Activated T-helper 17 cell treated with anti-CD3 and anti-CD28 coated beads, Interleukin-2, amount 50 U/mL, for 72 hours (primary cell): Measurements from ENCODE around the gene YJEFN3. TPM values are rescaled to one million over a fixed set of nuclear protein-coding genes. Genes with fewer than 3 reads are reported as not detected.

Experiments used
- ATAC-seq: fragments of 150-1000 bp; cut with Tn5 transposase; replicated peaks from 2 replicates; pipeline ENCODE4 v1.10.0; 2021; ENCODE audit warnings: mild to moderate bottlenecking, moderate library complexity
- H3K27ac Mint-ChIP-seq: one replicate; pipeline ENCODE4 v1.8.0; 2022; ENCODE audit warnings: mixed read lengths
- H3K27me3 Mint-ChIP-seq: one replicate; pipeline ENCODE4 v1.8.0; 2022; ENCODE audit warnings: mixed read lengths
- H3K36me3 Mint-ChIP-seq: one replicate; pipeline ENCODE4 v1.8.0; 2022; ENCODE audit warnings: low read depth, mild to moderate bottlenecking, mixed read lengths
- H3K4me1 Mint-ChIP-seq: one replicate; pipeline ENCODE4 v1.8.0; 2022; ENCODE audit warnings: mixed read lengths
- H3K4me3 Mint-ChIP-seq: one replicate; pipeline ENCODE4 v1.8.0; 2022; ENCODE audit warnings: mild to moderate bottlenecking, mixed read lengths
- H3K9me3 Mint-ChIP-seq: one replicate; pipeline ENCODE4 v1.8.0; 2022; ENCODE audit warnings: mixed read lengths
- total RNA-seq, 2 donors: library from RNA; stranded (reverse); gene quantifications; one replicate each; pipeline ENCODE4 v1.2.3, GENCODE V29; 2022

YJEFN3 gene
- total RNA-seq, 2 donors from 2014 or later = 6.7 to 10.3 TPM

GRCh38 chr19:19558636-19559035 lies 29.9 kb downstream of the YJEFN3 start:
- Mint-ChIP-seq H3K27me3 (no peaks in the 10 kb centered on the region), H3K4me3 (no peak overlapping the region), H3K9me3 (no peaks in the 10 kb centered on the region), H3K36me3 (peaks cover 51% of the 10 kb centered on the region), H3K27ac (peak overlapping the region; percentile 77), H3K4me1 (peaks cover 21% of the 10 kb centered on the region)
- no peak for ATAC-seq

- Mint-ChIP-seq H3K4me1 (peaks cover 16% of the 10 kb centered on the region), H3K27ac (no peak overlapping the region), H3K36me3 (peaks cover 64% of the 10 kb centered on the region), H3K4me3 (no peak overlapping the region), H3K27me3 (no peaks in the 10 kb centered on the region), H3K9me3 (no peaks in the 10 kb centered on the region)
- no peak for ATAC-seq
Measured at GRCh38 chr19:19559931-19560330, 31.2 kb downstream of the YJEFN3 start.

GRCh38 chr19:19561946-19562664 lies 33.4 kb downstream of the YJEFN3 start:
- ATAC-seq = no peak
- Mint-ChIP-seq H3K4me3 (no peak overlapping the region), H3K27ac (peak overlapping the region; percentile 46), H3K4me1 (peaks cover 16% of the 10 kb centered on the region), H3K9me3 (no peaks in the 10 kb centered on the region), H3K36me3 (peaks cover 83% of the 10 kb centered on the region), H3K27me3 (no peaks in the 10 kb centered on the region)

- Mint-ChIP-seq H3K27ac (peak overlapping the region; percentile 46), H3K4me3 (no peak overlapping the region), H3K9me3 (no peaks in the 10 kb centered on the region), H3K27me3 (no peaks in the 10 kb centered on the region), H3K4me1 (peaks cover 16% of the 10 kb centered on the region), H3K36me3 (peaks cover 90% of the 10 kb centered on the region)
- peak; percentile 83 for ATAC-seq
Measured at GRCh38 chr19:19562665-19563347, 34.1 kb downstream of the YJEFN3 start.

GRCh38 chr19:19563348-19563848 lies 34.7 kb downstream of the YJEFN3 start:
- no peaks in the 10 kb centered on the region for H3K27me3 Mint-ChIP-seq
- ATAC-seq = no peak
- H3K27ac Mint-ChIP-seq = no peak overlapping the region
- peaks cover 14% of the 10 kb centered on the region for H3K4me1 Mint-ChIP-seq
- H3K36me3 Mint-ChIP-seq = peaks cover 92% of the 10 kb centered on the region
- H3K9me3 Mint-ChIP-seq = no peaks in the 10 kb centered on the region
- no peak overlapping the region for H3K4me3 Mint-ChIP-seq

GRCh38 chr19:19566306-19566705 lies 37.6 kb downstream of the YJEFN3 start:
- no peaks in the 10 kb centered on the region for H3K9me3 Mint-ChIP-seq
- peaks cover 11% of the 10 kb centered on the region for H3K4me1 Mint-ChIP-seq
- H3K27me3 Mint-ChIP-seq = no peaks in the 10 kb centered on the region
- peaks cover 93% of the 10 kb centered on the region for H3K36me3 Mint-ChIP-seq
- ATAC-seq = no peak
- no peak overlapping the region for H3K27ac Mint-ChIP-seq
- H3K4me3 Mint-ChIP-seq = no peak overlapping the region

- Mint-ChIP-seq H3K4me1 (peaks cover 11% of the 10 kb centered on the region), H3K27me3 (no peaks in the 10 kb centered on the region), H3K27ac (peak overlapping the region; percentile 49), H3K9me3 (no peaks in the 10 kb centered on the region), H3K36me3 (peaks cover 87% of the 10 kb centered on the region), H3K4me3 (no peak overlapping the region)
- ATAC-seq = no peak
Measured at GRCh38 chr19:19567391-19567790, 38.7 kb downstream of the YJEFN3 start.

- Mint-ChIP-seq H3K9me3 (no peaks in the 10 kb centered on the region), H3K27ac (peak overlapping the region; percentile 88), H3K36me3 (peaks cover 80% of the 10 kb centered on the region), H3K4me3 (peak overlapping the region; percentile 44), H3K27me3 (no peaks in the 10 kb centered on the region), H3K4me1 (peaks cover 11% of the 10 kb centered on the region)
- peak; percentile 72 for ATAC-seq
Measured at GRCh38 chr19:19568802-19569756, 40.4 kb downstream of the YJEFN3 start.

GRCh38 chr19:19570571-19570970 lies 41.9 kb downstream of the YJEFN3 start:
- no peaks in the 10 kb centered on the region for H3K27me3 Mint-ChIP-seq
- no peak for ATAC-seq
- no peaks in the 10 kb centered on the region for H3K9me3 Mint-ChIP-seq
- H3K27ac Mint-ChIP-seq = peak overlapping the region; percentile 53
- H3K4me1 Mint-ChIP-seq = peaks cover 11% of the 10 kb centered on the region
- H3K36me3 Mint-ChIP-seq = peaks cover 66% of the 10 kb centered on the region
- H3K4me3 Mint-ChIP-seq = no peak overlapping the region

GRCh38 chr19:19571071-19571786 lies 42.5 kb downstream of the YJEFN3 start:
- Mint-ChIP-seq H3K9me3 (no peaks in the 10 kb centered on the region), H3K27ac (peak overlapping the region; percentile 53), H3K36me3 (peaks cover 66% of the 10 kb centered on the region), H3K27me3 (no peaks in the 10 kb centered on the region), H3K4me3 (no peak overlapping the region), H3K4me1 (peaks cover 11% of the 10 kb centered on the region)
- ATAC-seq = no peak

- no peaks in the 10 kb centered on the region for H3K27me3 Mint-ChIP-seq
- H3K4me1 Mint-ChIP-seq = peaks cover 4% of the 10 kb centered on the region
- no peak overlapping the region for H3K4me3 Mint-ChIP-seq
- no peak overlapping the region for H3K27ac Mint-ChIP-seq
- no peak for ATAC-seq
- peaks cover 52% of the 10 kb centered on the region for H3K36me3 Mint-ChIP-seq
- H3K9me3 Mint-ChIP-seq = no peaks in the 10 kb centered on the region
Measured at GRCh38 chr19:19575411-19575810, 46.7 kb downstream of the YJEFN3 start.

GRCh38 chr19:19578252-19578651 lies 49.5 kb downstream of the YJEFN3 start:
- H3K27me3 Mint-ChIP-seq = no peaks in the 10 kb centered on the region
- H3K4me3 Mint-ChIP-seq = no peak overlapping the region
- no peak for ATAC-seq
- H3K4me1 Mint-ChIP-seq = peaks cover 10% of the 10 kb centered on the region
- peaks cover 53% of the 10 kb centered on the region for H3K36me3 Mint-ChIP-seq
- no peak overlapping the region for H3K27ac Mint-ChIP-seq
- no peaks in the 10 kb centered on the region for H3K9me3 Mint-ChIP-seq

GRCh38 chr19:19579533-19580361 lies 51.0 kb downstream of the YJEFN3 start:
- Mint-ChIP-seq H3K36me3 (peaks cover 66% of the 10 kb centered on the region), H3K9me3 (no peaks in the 10 kb centered on the region), H3K4me1 (peaks cover 10% of the 10 kb centered on the region), H3K27ac (peak overlapping the region; percentile 22), H3K27me3 (no peaks in the 10 kb centered on the region), H3K4me3 (no peak overlapping the region)
- no peak for ATAC-seq
